GM19397 (cell line): Measurements from ENCODE around the gene COA1.
"Not testable (repeated sequence)": the region's sequence is repeated elsewhere in the genome, so short reads cannot be mapped to it uniquely, and the experiment has no call there.

Experiments
- ATAC-seq: cut with Tn5 transposase; IDR thresholded peaks from one replicate; pipeline ENCODE4 v1.9.1; 2021; ENCODE audit warnings: mild to moderate bottlenecking, moderate library complexity; ENCODE audit not compliant: unreplicated experiment

COA1 gene

GRCh38 chr7:43609097-43609496 is 120.2 kb downstream of the COA1 start:
- ATAC-seq, result no peak

DNA sequence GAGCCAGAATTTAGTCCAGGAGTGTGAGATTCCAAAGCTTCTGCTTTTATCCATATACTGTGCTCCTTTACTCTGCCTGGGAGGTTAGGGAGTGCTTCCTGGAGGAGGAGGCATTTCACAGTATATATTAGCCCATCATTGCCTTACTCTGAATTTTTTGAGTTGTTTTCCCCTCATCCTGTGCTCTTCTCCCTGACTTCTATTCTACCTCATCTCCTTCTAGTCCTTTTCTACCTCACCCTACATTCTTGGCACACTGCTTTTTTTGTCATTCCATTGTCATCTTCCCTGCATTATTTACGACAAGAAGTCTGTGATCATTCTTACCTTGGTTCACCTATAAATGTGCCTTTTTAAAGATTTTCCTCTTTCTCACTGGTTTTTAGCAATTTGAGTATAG is 125.1 kb downstream of the COA1 start:
- no peak for ATAC-seq

GRCh38 chr7:43602256-43602655 is 127.1 kb downstream of the COA1 start:
- ATAC-seq, result no peak

- no peak for ATAC-seq
Observed at GRCh38 chr7:43600056-43600455, 129.3 kb downstream of the COA1 start.

DNA sequence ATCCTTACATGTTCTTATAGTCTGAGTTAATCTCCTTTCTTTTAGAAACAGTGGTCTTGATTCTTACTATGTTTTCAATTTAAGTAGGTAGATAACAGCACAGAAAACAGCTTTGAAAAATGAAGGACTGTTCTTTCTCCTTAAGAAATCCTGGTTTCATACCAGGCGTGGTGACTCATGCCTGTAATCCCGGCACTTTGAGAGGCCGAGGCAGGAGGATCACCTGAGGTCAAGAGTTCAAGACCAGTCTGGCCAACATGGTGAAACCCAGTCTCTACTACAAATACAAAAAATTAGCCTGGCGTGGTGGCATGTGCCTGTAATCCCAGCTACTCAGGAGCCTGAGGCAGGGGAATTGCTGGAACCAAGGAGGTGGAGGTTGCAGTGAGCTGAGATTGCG is 132.9 kb downstream of the COA1 start:
- ATAC-seq, result not testable (repeated sequence)

GRCh38 chr7:43594020-43594419 is 135.3 kb downstream of the COA1 start:
- ATAC-seq, result no peak

DNA sequence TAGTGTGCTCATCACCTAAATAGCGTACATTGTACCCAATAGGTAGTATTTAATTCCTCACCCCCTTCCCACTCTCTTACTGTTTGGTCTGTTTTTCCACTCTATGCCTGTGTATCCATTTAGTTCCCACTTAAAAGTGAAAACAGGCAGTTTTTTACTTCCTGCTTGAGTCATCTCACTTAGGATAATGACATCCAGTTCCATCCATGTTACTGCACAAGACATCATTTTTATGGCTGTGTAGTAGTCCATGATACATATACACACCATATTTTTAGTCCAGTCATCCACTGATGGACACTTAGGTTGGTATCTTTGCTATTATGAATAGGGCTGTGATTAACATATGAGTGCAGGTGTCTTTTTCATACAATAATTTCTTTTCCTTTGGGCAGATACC is 136.3 kb downstream of the COA1 start:
- ATAC-seq, result no peak

GRCh38 chr7:43592326-43592725 is 137.0 kb downstream of the COA1 start:
- ATAC-seq, result no peak

- ATAC-seq, result no peak
Observed at GRCh38 chr7:43591558-43592180, 137.7 kb downstream of the COA1 start.

DNA sequence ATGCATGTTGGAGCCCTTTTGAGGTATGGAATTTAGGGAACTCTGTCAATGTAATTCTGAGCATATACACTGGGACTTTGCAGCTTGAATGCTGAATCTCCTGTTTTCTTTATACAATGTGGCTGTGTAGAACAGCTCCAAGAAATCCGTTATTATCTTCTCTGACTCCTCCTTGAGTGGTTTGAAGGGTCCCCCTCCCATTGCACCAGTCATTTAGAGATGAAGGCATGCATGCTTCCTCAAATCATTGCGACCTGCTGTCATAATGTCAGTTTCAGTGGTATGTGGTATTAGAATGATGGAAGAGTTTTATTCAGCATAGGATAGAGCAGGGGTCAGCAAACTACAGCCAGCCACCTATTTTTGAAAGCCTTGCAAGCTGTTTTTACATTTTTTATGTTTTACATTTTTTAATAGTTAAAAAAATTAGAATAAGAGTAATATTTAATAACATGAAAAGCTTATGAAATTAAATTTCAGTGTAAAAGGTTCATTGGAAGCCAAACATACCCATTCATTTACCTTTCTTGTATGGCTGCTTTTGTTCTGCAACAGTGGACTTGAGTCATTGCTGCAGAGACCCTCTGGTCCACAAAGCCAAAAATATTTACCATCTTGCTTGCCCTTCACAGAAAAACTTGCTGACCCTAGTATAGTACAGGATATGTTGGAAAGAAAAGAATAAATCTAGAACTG is 138.3 kb downstream of the COA1 start:
- ATAC-seq, result peak; percentile 59

GRCh38 chr7:43589728-43590127 is 139.6 kb downstream of the COA1 start:
- no peak for ATAC-seq
